CD4-positive, alpha-beta memory T cell (primary cell): Measurements from ENCODE around the gene ZNF91. TPM values are rescaled to one million over a fixed set of nuclear protein-coding genes. Genes with fewer than 3 reads are reported as not detected.

Experiments
- CTCF ChIA-PET: fragments of 350-600 bp; sonication (Branson Sonifier 250); formaldehyde crosslinking; loops from one replicate; lab custom pipeline; 2021; ENCODE audit warnings: inconsistent platforms; ENCODE audit not compliant: partially characterized antibody; lab: Charles Lee
- POLR2A ChIA-PET: fragments of 350-600 bp; sonication (Branson Sonifier 250); formaldehyde crosslinking; loops from one replicate; lab custom pipeline; 2021; ENCODE audit not compliant: partially characterized antibody; lab: Charles Lee
- DNase-seq, 5 donors: peaks; one replicate each; pipeline versions ENCODE4 v3.0.0 to v3.0.0-alpha.2; 2020 to 2022; ENCODE audit warnings: mixed read lengths in 1 of 5
- H3K27ac ChIP-seq: one replicate; pipeline ENCODE4 v1.7.0; 2013; ENCODE audit warnings: low read depth, low read length
- H3K27me3 ChIP-seq: 2 replicates; pipeline ENCODE4 v1.7.0; 2013; ENCODE audit warnings: mild to moderate bottlenecking, low read length, moderate library complexity; ENCODE audit not compliant: insufficient read depth
- H3K36me3 ChIP-seq: 2 replicates; pipeline ENCODE4 v1.7.0; 2013; ENCODE audit warnings: mild to moderate bottlenecking, low read length, moderate library complexity; ENCODE audit not compliant: insufficient read depth
- H3K4me1 ChIP-seq: 2 replicates; pipeline ENCODE4 v1.7.0; 2013; ENCODE audit warnings: mild to moderate bottlenecking, low read length, moderate library complexity; ENCODE audit not compliant: insufficient read depth
- H3K4me3 ChIP-seq, 2 donors: one replicate each; pipeline ENCODE4 v1.7.0; 2013; ENCODE audit warnings: low read length in 2 of 2, mild to moderate bottlenecking in 1 of 2
- H3K9me3 ChIP-seq, 2 donors: one replicate each; pipeline ENCODE4 v1.7.0; 2013; ENCODE audit warnings: low read length in 2 of 2, control low read depth in 1 of 2; ENCODE audit not compliant: control insufficient read depth in 1 of 2
- H3K27ac Mint-ChIP-seq, 7 donors: one replicate each; pipeline ENCODE4 v1.8.0; 2020 to 2021; ENCODE audit warnings: mixed read lengths in 7 of 7, mild to moderate bottlenecking in 6 of 7, inconsistent platforms in 3 of 7, moderate library complexity in 3 of 7
- H3K27me3 Mint-ChIP-seq, 2 donors: one replicate each; pipeline ENCODE4 v1.8.0; 2020 to 2021; ENCODE audit warnings: mixed read lengths in 2 of 2
- H3K36me3 Mint-ChIP-seq, 2 donors: one replicate each; pipeline ENCODE4 v1.8.0; 2020 to 2021; ENCODE audit warnings: mixed read lengths in 2 of 2, inconsistent platforms in 1 of 2, mild to moderate bottlenecking in 1 of 2
- H3K4me1 Mint-ChIP-seq, 4 donors: one replicate each; pipeline ENCODE4 v1.8.0; 2020 to 2021; ENCODE audit warnings: mixed read lengths in 4 of 4, mild to moderate bottlenecking in 1 of 4
- H3K4me3 Mint-ChIP-seq, 8 donors: one replicate each; pipeline ENCODE4 v1.8.0; 2020 to 2021; ENCODE audit warnings: mixed read lengths in 8 of 8, mild to moderate bottlenecking in 7 of 8, moderate library complexity in 6 of 8, inconsistent platforms in 3 of 8
- H3K9me3 Mint-ChIP-seq, 8 donors: one replicate each; pipeline ENCODE4 v1.8.0; 2020 to 2021; ENCODE audit warnings: mixed read lengths in 8 of 8, mild to moderate bottlenecking in 5 of 8, inconsistent platforms in 3 of 8, moderate library complexity in 1 of 8
- intact Hi-C: fragments of 100-400 bp; cut with micrococcal nuclease; formaldehyde crosslinking; loops from one replicate; pipeline ENCODE4 v1.15.1; 2023
- polyA plus RNA-seq, 2 donors: library from polyadenylated mRNA; unstranded; fragments of 300-500 nt; fragmentation: Illumina TruSeq; gene quantifications; one replicate each; pipeline ENCODE4 v1.2.3, GENCODE V29; 2021
- total RNA-seq, 2 experiments: library from RNA; stranded (reverse); gene quantifications; one replicate each; pipeline ENCODE4 v1.2.3, GENCODE V29; 2021

ZNF91 gene
- 100 to 1,000 TPM; 111 to 113 TPM for total RNA-seq
- 10 to 100 TPM in 1 of 2 donors, 1 to 10 TPM in 1; 8.9 to 47.0 TPM for polyA plus RNA-seq

GRCh38 chr19:23395041-23395721 is at the start of gene ZNF91:
TSS of gene ZNF91 (minus strand) at chr19:23395471. CDS start at chr19:23395354, 117 bp downstream.
- Mint-ChIP-seq H3K27me3 (no peaks in the 10 kb centered on the region), H3K4me3 (peak within 1 kb of the TSS; percentile 98 to 99 (median 98)), H3K4me1 (peaks cover 24 to 47% (median 33%) of the 10 kb centered on the region in 4 donors), H3K9me3 (peaks cover 0 to 5% (median 0%) of the 10 kb centered on the region in 8 donors), H3K27ac (peak within 1 kb of the TSS; percentile 98 to 99 (median 98)), H3K36me3 (peaks cover 13 to 27% of the 10 kb centered on the region in 2 donors)
- Histone ChIP-seq H3K4me3 (peak within 1 kb of the TSS; percentile 91 to 92), H3K9me3 (no peaks in the 10 kb centered on the region), H3K27ac (peak within 1 kb of the TSS; percentile 99), H3K36me3 (no peaks in the 10 kb centered on the region), H3K27me3 (no peaks in the 10 kb centered on the region), H3K4me1 (peaks cover 36% of the 10 kb centered on the region)
- DNase-seq, result peak; percentile 88 to 97 (median 93)
- POLR2A ChIA-PET, result interaction anchor here (0.6 to 4.3 kb wide), 20 partner anchors 10 to 1890 kb away, joined by 3 to 44 read pairs (median 6); partner anchors contain the start of genes ZNF254, ZNF429, ZNF675 and ZNF681
- CTCF ChIA-PET, result interaction anchor here (0.7 to 2.2 kb wide), 6 partner anchors 9 to 691 kb away, joined by 3 to 5 read pairs (median 4); partner anchors contain the start of genes ZNF254, ZNF675 and ZNF681
- intact Hi-C loops, result loop anchor here (1.0 to 10.0 kb wide), 6 partner anchors 122 to 638 kb away; partner anchors contain the start of genes ZNF675, ZNF681, ZNF724 and ZNF726

GRCh38 chr19:23440791-23441190 is 45.5 kb upstream of the ZNF91 start:
- Mint-ChIP-seq H3K27me3 (peaks cover 0 to 1% of the 10 kb centered on the region in 2 donors), H3K9me3 (peaks cover 3 to 51% (median 34%) of the 10 kb centered on the region in 8 donors), H3K4me1 (no peaks in the 10 kb centered on the region), H3K4me3 (no peak overlapping the region), H3K27ac (no peak overlapping the region), H3K36me3 (peaks cover 0 to 2% of the 10 kb centered on the region in 2 donors)
- CTCF ChIA-PET, result no interaction called here
- intact Hi-C loops, result no loop called here
- H3K36me3 ChIP-seq, result no peaks in the 10 kb centered on the region
- DNase-seq, result no peak
- no peaks in the 10 kb centered on the region for H3K27me3 ChIP-seq
- POLR2A ChIA-PET, result no interaction called here
- no peak overlapping the region for H3K27ac ChIP-seq
- no peaks in the 10 kb centered on the region for H3K4me1 ChIP-seq
- H3K9me3 ChIP-seq, result no peaks in the 10 kb centered on the region
- no peak overlapping the region for H3K4me3 ChIP-seq

- ChIA-PET POLR2A (no interaction called here), CTCF (no interaction called here)
- H3K27me3 Mint-ChIP-seq, result peaks cover 0 to 1% of the 10 kb centered on the region in 2 donors
- Histone ChIP-seq H3K4me1 (no peaks in the 10 kb centered on the region), H3K36me3 (no peaks in the 10 kb centered on the region), H3K9me3 (no peaks in the 10 kb centered on the region), H3K27ac (no peak overlapping the region), H3K4me3 (no peak overlapping the region), H3K27me3 (no peaks in the 10 kb centered on the region)
- no peak for DNase-seq
- intact Hi-C loops, result no loop called here
- no peak overlapping the region for H3K4me3 Mint-ChIP-seq
- no peak overlapping the region for H3K27ac Mint-ChIP-seq
- H3K4me1 Mint-ChIP-seq, result no peaks in the 10 kb centered on the region
- H3K36me3 Mint-ChIP-seq, result peaks cover 0 to 2% of the 10 kb centered on the region in 2 donors
- peaks cover 3 to 51% (median 34%) of the 10 kb centered on the region in 8 donors for H3K9me3 Mint-ChIP-seq
Observed at GRCh38 chr19:23440207-23440606, 44.9 kb upstream of the ZNF91 start.

GRCh38 chr19:23439623-23440022 is 44.4 kb upstream of the ZNF91 start:
- no peak overlapping the region for H3K27ac ChIP-seq
- H3K27me3 ChIP-seq, result no peaks in the 10 kb centered on the region
- H3K4me1 ChIP-seq, result no peaks in the 10 kb centered on the region
- H3K4me3 ChIP-seq, result no peak overlapping the region
- Mint-ChIP-seq H3K4me1 (no peaks in the 10 kb centered on the region), H3K27ac (no peak overlapping the region), H3K36me3 (peaks cover 0 to 2% of the 10 kb centered on the region in 2 donors), H3K27me3 (peaks cover 0 to 1% of the 10 kb centered on the region in 2 donors), H3K9me3 (peaks cover 2 to 54% (median 36%) of the 10 kb centered on the region in 8 donors), H3K4me3 (no peak overlapping the region)
- intact Hi-C loops, result no loop called here
- no peaks in the 10 kb centered on the region for H3K9me3 ChIP-seq
- no peaks in the 10 kb centered on the region for H3K36me3 ChIP-seq
- no peak for DNase-seq
- POLR2A ChIA-PET, result no interaction called here
- CTCF ChIA-PET, result no interaction called here

- H3K27me3 Mint-ChIP-seq, result no peaks in the 10 kb centered on the region
- CTCF ChIA-PET, result no interaction called here
- POLR2A ChIA-PET, result no interaction called here
- H3K9me3 Mint-ChIP-seq, result peaks cover 2 to 59% (median 42%) of the 10 kb centered on the region in 8 donors
- H3K4me3 Mint-ChIP-seq, result no peak overlapping the region
- H3K27ac Mint-ChIP-seq, result no peak overlapping the region
- Histone ChIP-seq H3K4me1 (no peaks in the 10 kb centered on the region), H3K4me3 (no peak overlapping the region), H3K9me3 (no peaks in the 10 kb centered on the region), H3K27ac (no peak overlapping the region), H3K27me3 (no peaks in the 10 kb centered on the region), H3K36me3 (no peaks in the 10 kb centered on the region)
- intact Hi-C loops, result no loop called here
- peaks cover 0 to 2% of the 10 kb centered on the region in 2 donors for H3K36me3 Mint-ChIP-seq
- DNase-seq, result no peak
- H3K4me1 Mint-ChIP-seq, result no peaks in the 10 kb centered on the region
Observed at GRCh38 chr19:23437901-23438300, 42.6 kb upstream of the ZNF91 start.

- H3K27ac Mint-ChIP-seq, result no peak overlapping the region
- H3K27ac ChIP-seq, result no peak overlapping the region
- H3K4me3 Mint-ChIP-seq, result peak overlapping the region in 1 of 8 donors; percentile 31
- no peak for DNase-seq
- H3K4me1 Mint-ChIP-seq, result no peaks in the 10 kb centered on the region
- no peaks in the 10 kb centered on the region for H3K27me3 ChIP-seq
- no peaks in the 10 kb centered on the region for H3K36me3 ChIP-seq
- H3K27me3 Mint-ChIP-seq, result no peaks in the 10 kb centered on the region
- H3K4me3 ChIP-seq, result no peak overlapping the region
- H3K9me3 ChIP-seq, result no peaks in the 10 kb centered on the region
- CTCF ChIA-PET, result interaction anchor here (0.6 kb wide), 1 partner anchor 13 kb away, joined by 3 read pairs; no protein-coding TSS in a partner anchor
- intact Hi-C loops, result no loop called here
- H3K4me1 ChIP-seq, result no peaks in the 10 kb centered on the region
- peaks cover 0 to 2% of the 10 kb centered on the region in 2 donors for H3K36me3 Mint-ChIP-seq
- POLR2A ChIA-PET, result no interaction called here
- peaks cover 2 to 59% (median 42%) of the 10 kb centered on the region in 8 donors for H3K9me3 Mint-ChIP-seq
Observed at GRCh38 chr19:23436944-23437343, 41.7 kb upstream of the ZNF91 start.

GRCh38 chr19:23436318-23436717 is 41.0 kb upstream of the ZNF91 start:
- Mint-ChIP-seq H3K4me3 (no peak overlapping the region), H3K36me3 (peaks cover 0 to 2% of the 10 kb centered on the region in 2 donors), H3K27me3 (no peaks in the 10 kb centered on the region), H3K4me1 (no peaks in the 10 kb centered on the region), H3K9me3 (peaks cover 2 to 55% (median 40%) of the 10 kb centered on the region in 8 donors), H3K27ac (no peak overlapping the region)
- Histone ChIP-seq H3K4me3 (no peak overlapping the region), H3K9me3 (no peaks in the 10 kb centered on the region), H3K4me1 (no peaks in the 10 kb centered on the region), H3K36me3 (no peaks in the 10 kb centered on the region), H3K27me3 (no peaks in the 10 kb centered on the region), H3K27ac (no peak overlapping the region)
- POLR2A ChIA-PET, result no interaction called here
- CTCF ChIA-PET, result no interaction called here
- intact Hi-C loops, result no loop called here
- no peak for DNase-seq
